ENCODE data around the gene RELT.

Gene RELT

DNA sequence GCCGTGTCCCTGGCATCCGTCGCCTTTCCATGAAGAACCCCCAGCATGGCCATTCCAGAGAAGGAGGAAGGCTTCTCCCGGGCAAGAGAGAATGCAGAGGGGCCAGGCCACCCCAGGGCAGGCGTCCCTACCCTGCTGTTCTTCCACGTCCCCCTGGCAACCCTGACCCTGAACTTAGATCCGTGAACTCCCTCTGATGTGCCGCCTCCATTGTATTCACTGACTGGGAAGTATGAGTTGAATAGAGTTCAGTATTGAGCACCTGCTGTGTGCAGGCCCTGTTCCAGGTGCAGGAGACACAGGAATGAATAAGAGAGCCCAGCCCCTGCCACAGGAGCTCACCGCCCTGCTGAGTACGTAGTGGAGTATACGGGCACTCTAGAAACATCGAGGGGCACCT, 29.1 kb upstream of the RELT start:
- DNase-seq, result no peak

GRCh38 chr11:73348838-73349237, 27.4 kb upstream of the RELT start:
- DNase-seq, result no peak

GRCh38 chr11:73349633-73350032, 26.6 kb upstream of the RELT start:
- DNase-seq, result no peak

DNA sequence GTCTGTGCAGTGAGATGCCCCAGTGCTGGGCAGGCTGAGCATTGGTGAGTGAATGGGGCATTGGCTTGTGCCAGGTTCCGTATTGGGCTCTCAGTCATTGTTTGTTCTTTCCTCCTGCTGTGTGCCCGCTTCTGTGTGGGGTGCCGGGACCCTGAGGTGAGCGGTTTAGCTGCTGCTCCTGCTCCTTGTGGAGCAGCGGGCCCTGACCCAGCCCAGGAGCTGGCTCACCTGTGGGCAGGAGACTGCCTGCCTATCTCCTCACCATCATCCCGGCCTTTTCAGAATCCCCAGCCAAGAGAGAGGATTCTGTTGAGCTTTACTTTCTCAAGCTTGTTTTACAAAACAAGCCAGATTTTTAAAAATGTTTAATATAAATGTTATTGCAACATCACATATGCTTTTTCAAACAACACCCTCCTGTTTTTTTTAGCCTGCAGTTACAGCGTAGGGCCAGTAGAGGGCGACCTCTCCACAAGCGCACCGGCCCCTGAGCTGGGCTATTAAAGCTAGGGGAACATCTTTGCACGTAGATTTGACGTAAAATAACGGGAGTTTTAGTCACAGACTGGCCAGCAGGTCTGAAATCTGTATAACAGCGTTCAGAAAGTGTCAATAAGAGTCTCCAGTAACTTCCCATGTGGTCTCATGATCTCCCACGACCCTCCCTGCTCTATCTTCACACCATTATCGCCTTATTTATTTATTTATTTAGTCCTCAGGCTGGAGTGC, 25.1 kb upstream of the RELT start:
- peak; percentile 36 to 73 for DNase-seq

DNA sequence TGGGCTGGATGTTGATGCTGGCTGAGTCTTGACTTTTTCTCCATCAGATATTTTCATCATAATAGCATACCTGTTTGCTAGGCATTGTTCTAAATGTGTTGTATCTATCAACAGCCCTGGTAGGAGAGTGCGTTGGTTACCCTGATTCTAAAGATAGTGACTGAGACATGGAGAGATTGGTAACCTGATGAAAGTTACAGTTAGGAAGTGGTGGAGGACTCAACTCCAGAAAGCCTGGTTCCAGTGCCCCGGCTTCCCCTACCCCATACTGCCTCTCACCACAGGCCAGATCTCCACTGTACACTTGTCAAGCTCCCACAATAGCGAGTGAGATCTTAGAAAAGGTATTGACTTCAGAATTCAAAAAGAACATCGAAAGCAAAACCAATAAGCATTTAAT, 22.8 kb upstream of the RELT start:
- DNase-seq, result no peak

- DNase-seq, result no peak
Measured at GRCh38 chr11:73355109-73355508, 21.1 kb upstream of the RELT start.

- DNase-seq, result no peak
Measured at GRCh38 chr11:73356979-73357860, 19.0 kb upstream of the RELT start.

DNA sequence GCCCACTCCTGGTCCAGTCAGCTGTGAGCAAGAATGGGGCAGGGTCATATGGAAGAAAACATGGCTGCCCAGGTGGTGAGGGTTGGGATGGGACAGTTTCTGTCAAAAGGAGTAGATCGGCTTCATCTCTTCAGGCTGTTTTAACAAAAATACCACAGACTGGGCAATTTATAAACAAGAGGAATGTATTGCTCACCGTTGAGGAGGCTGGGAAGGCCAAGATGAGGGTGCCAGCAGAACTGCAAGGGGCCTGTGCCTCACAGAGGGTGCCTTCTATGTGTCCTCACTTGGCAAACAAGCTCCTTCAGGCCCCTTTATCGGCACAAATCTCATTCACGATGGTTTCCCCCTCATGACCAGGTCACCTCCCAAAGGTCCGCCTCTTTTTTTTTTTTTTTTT, 18.1 kb upstream of the RELT start:
- no peak for DNase-seq

DNA sequence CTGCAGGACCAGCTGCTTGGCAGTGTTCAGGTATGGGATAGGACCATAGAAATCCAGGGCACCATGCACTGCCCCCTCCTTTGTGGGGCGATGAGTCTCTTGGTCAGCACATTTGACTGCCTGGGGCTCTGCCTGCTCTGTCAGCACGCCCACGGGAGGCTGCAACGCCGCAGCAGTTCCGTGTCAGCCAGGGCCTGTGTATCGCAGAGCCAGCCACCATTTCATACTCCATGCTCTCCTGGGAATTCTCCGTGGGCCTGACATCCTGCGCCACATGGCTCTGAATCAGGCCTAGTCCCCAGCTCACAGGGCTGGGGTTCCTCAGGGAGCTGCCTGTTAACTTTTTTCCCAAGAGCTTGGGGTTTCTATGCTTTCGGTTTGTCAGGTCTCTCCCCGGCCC, 16.9 kb upstream of the RELT start:
- no peak for DNase-seq

GRCh38 chr11:73359930-73360742, 16.1 kb upstream of the RELT start:
- peak in 1 of 2 experiments; percentile 32 for DNase-seq

DNA sequence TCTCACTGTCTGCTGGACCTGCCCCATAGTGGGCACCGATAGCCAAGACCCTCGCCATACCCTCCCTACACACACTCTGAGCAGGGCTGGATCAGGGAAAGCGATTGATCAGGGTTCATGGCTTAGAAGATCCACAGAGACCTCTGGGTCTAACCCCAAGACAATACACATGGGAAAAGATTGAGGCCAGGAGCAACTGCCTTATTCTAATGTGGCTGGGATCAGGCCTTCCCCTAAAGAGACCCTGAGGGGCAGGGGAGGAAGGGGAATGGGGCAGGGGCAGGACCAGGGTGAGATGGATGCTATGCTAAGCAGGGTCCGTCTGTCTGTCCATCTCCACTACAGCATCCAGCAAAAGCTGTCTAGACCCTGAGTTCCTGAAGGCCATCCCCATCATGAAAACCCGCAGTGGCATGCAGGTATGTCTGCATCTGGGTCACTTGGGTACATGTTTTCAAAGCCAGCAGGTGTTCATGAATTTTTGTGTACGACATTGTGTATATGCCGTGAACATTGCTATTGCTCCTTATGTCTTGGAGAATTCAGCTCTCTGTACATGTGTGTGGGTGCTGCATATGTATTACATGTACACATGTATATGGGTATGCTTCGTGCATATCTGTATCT, 15.3 kb upstream of the RELT start:
- DNase-seq, result no peak

DNA sequence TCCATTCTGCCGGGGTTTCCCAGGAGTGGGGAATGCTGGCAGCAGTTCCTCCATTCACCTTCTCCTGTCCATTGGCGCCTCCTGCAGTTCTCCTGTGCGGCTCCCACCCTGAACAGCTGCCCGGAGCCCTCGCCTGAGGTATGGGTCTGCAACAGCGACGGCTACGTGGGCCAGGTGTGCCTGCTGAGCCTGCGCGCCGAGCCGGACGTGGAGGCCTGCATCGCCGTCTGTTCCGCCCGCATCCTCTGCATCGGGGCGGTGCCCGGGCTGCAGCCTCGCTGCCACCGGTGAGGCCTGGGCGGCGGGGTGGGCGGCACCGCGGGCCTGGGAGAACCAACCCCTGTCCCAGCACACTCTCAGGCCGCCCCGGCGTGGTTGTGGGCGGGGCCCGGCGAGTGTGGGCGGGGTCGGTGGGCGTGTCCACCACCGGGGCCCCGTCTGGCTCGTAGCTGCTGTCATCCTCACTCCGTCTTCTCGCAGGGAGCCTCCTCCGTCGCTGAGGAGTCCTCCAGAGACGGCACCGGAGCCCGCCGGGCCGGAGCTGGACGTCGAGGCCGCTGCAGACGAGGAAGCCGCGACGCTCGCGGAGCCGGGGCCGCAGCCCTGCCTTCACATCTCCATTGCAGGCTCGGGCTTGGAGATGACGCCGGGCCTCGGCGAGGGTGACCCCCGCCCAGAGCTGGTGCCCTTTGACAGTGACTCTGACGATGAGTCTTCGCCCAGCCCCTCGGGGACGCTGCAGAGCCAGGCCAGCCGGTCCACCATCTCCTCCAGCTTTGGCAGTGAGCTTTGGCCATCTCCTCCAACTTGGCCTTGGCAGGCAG, 14.0 kb upstream of the RELT start:
- no peak for DNase-seq

DNA sequence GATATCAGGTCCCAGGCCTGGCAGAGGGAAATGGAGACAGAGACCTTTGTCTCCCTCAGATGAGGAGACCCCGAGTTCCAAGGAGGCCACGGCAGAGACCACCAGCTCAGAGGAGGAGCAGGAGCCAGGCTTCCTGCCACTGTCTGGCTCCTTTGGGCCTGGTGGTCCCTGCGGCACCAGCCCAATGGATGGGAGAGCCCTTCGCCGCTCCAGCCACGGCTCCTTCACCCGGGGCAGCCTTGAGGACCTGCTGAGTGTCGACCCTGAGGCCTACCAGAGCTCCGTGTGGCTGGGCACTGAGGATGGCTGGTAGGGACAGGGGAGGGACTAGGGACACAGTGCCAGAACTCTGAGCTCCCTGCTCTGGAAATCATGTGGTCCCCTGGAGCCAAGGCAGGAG, 13.1 kb upstream of the RELT start:
- DNase-seq, result no peak

- no peak for DNase-seq
Measured at GRCh38 chr11:73365352-73366264, 10.6 kb upstream of the RELT start.

- no peak for DNase-seq
Measured at GRCh38 chr11:73366265-73366610, 10.0 kb upstream of the RELT start.

DNA sequence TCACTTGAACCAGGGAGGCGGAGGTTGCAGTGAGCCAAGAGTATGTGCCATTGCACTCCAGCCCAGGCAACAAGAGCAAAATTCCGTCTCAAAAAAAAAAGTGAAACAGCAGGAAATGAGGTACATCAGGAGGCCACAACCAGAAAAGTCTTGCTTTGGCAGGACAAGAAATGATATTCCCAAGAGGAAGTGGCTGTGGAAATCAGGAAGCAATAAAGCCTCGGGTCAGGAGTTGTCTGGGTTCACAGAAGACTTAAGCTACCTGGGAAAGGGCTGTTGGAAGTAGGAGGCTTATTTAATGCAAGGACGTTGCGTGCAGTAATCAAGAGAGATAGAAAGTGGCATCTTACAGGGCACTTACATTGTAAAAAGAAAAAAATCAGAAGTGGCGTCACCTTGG, 9.2 kb upstream of the RELT start:
- DNase-seq, result no peak

DNA sequence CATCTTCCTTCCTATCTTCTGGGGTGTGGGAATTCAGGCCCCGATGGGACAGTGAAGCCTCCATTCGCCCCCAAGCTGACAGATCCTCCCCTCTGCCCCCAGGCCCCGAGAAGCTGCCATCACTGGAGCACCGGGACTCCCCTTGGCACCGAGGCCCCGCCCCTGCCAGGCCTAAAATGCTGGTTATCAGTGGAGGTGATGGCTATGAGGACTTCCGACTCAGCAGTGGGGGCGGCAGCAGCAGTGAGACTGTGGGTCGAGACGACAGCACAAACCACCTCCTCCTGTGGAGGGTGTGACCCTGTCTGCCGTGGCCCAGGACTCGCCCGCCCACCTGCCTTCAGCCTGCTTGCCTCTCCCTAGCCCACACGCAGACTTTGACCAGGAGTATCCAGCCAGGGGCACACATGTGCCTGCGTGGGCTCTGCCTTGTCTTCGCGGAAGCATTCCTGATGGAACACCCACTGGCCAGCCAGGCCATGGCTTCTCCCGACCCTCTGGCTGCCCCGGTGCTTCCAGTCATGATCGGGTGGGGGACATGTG, 8.6 kb upstream of the RELT start:
- DNase-seq, result no peak

- peak in 1 of 2 experiments; percentile 53 for DNase-seq
Measured at GRCh38 chr11:73372375-73372993, 3.7 kb upstream of the RELT start.

- no peak for DNase-seq
Measured at GRCh38 chr11:73374151-73374550, 2.0 kb upstream of the RELT start.

DNA sequence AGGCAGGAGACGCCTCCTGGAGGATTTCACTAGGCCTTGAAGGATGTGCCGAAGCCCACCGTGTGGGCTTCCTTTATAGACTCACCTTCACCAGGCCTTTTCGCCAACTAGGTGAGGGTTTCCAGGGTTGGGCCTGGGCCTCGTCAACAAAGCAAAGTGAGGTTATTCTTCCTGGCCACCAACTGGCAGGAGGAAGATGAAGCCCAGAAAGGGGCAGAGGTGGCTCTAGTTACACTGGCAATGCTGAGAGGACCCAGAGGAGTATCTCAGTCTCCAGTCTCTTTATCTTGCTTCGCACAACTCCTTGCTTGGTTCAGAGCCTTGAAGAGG, 404 bp upstream of the RELT start:
- no peak for DNase-seq
